Right kidney (tissue), 1 donor: Measurements from ENCODE around the gene THAP4.

Experiments used
- DNase-seq: peaks from one replicate; pipeline ENCODE4 v3.0.0-alpha.2; 2016

The THAP4 gene

GRCh38 chr2:241564596-241565410, 72.2 kb downstream of the THAP4 start:
- DNase-seq = peak; percentile 69

GRCh38 chr2:241563981-241564595, 72.9 kb downstream of the THAP4 start:
- peak; percentile 60 for DNase-seq

- no peak for DNase-seq
Measured at GRCh38 chr2:241563571-241563980, 73.4 kb downstream of the THAP4 start.

GRCh38 chr2:241563031-241563507, 73.9 kb downstream of the THAP4 start:
- DNase-seq = no peak

- no peak for DNase-seq
Measured at GRCh38 chr2:241562269-241562891, 74.6 kb downstream of the THAP4 start.

GRCh38 chr2:241561832-241562231, 75.1 kb downstream of the THAP4 start:
- no peak for DNase-seq

GRCh38 chr2:241560883-241561474, 76.0 kb downstream of the THAP4 start:
- DNase-seq = no peak

- no peak for DNase-seq
Measured at GRCh38 chr2:241560162-241560882, 76.6 kb downstream of the THAP4 start.

- peak; percentile 82 for DNase-seq
Measured at GRCh38 chr2:241559323-241560161, 77.4 kb downstream of the THAP4 start.

- peak; percentile 63 for DNase-seq
Measured at GRCh38 chr2:241558532-241559322, 78.2 kb downstream of the THAP4 start, which contains the start of gene BOK. Gene BOK (plus strand): TSS chr2:241558745. CDS start chr2:241559484, 739 bp downstream.

- DNase-seq = no peak
Measured at GRCh38 chr2:241556746-241557145, 80.2 kb downstream of the THAP4 start.

- no peak for DNase-seq
Measured at GRCh38 chr2:241555711-241556110, 81.2 kb downstream of the THAP4 start.

GRCh38 chr2:241554610-241555322, 82.2 kb downstream of the THAP4 start:
- DNase-seq = no peak

GRCh38 chr2:241553981-241554380, 83.0 kb downstream of the THAP4 start:
- DNase-seq = no peak

- no peak for DNase-seq
Measured at GRCh38 chr2:241553512-241553830, 83.5 kb downstream of the THAP4 start.

- no peak for DNase-seq
Measured at GRCh38 chr2:241551998-241552737, 84.8 kb downstream of the THAP4 start.

GRCh38 chr2:241551599-241551997, 85.4 kb downstream of the THAP4 start:
- no peak for DNase-seq

GRCh38 chr2:241550616-241551580, 86.1 kb downstream of the THAP4 start:
- no peak for DNase-seq
